Kidney epithelial cell (primary cell): ENCODE measurements around the gene KCTD5. TPM values are rescaled to one million over a fixed set of nuclear protein-coding genes. Genes with fewer than 3 reads are reported as not detected.

Source experiments
- DNase-seq: peaks from one replicate; pipeline ENCODE4 v3.0.0-alpha.2; 2010; ENCODE audit warnings: low read depth
- H3K27me3 ChIP-seq: 2 replicates; pipeline ENCODE4 v1.6.0; 2011; ENCODE audit warnings: low read length; ENCODE audit not compliant: control insufficient read depth, insufficient read depth
- H3K36me3 ChIP-seq: 2 replicates; pipeline ENCODE4 v1.5.1; 2011; ENCODE audit warnings: low read length; ENCODE audit not compliant: control insufficient read depth, insufficient read depth
- H3K4me3 ChIP-seq: 2 replicates; pipeline ENCODE4 v1.5.1; 2011; ENCODE audit warnings: low read depth, mild to moderate bottlenecking, control low read depth, low read length
- total RNA-seq: library from RNA; depleted of rRNA; stranded (reverse); fragments of >200 nt; gene quantifications from 2 replicates; pipeline ENCODE4 v1.2.3, GENCODE V29; 2015
- TF ChIP-seq, protein P1 (sequence below): IDR thresholded peaks from 2 replicates; pipeline ENCODE4 v1.5.1; 2011; ENCODE audit warnings: mild to moderate bottlenecking, moderate library complexity, low read length, control low read depth, inconsistent platforms; ENCODE audit not compliant: insufficient read depth, poor library complexity, severe bottlenecking

Gene KCTD5
- total RNA-seq, 1 donor from 2014 or later, result 47.4 TPM

DNA sequence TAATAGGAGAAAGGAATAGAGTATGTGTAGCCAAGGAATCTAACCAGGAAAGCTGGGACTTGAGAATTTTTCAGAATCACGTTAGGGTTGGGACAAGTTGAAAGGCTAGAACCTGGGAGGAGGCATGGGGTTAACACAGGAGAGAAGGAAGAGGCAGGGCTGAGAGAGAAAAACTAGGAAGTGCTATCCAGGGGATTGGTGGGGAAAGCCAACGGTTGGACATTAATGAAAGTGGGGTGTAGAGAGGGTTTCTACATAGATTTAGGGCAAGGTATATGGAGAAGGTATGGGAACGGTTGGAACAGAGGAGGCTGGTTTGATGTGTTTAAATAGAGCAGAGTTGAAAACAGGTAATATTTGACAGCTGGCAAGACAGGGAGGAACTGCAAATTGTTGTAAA lies 72.8 kb downstream of the KCTD5 start:
- H3K27me3 ChIP-seq, result no peaks in the 10 kb centered on the region
- TF ChIP-seq, protein P1, sequence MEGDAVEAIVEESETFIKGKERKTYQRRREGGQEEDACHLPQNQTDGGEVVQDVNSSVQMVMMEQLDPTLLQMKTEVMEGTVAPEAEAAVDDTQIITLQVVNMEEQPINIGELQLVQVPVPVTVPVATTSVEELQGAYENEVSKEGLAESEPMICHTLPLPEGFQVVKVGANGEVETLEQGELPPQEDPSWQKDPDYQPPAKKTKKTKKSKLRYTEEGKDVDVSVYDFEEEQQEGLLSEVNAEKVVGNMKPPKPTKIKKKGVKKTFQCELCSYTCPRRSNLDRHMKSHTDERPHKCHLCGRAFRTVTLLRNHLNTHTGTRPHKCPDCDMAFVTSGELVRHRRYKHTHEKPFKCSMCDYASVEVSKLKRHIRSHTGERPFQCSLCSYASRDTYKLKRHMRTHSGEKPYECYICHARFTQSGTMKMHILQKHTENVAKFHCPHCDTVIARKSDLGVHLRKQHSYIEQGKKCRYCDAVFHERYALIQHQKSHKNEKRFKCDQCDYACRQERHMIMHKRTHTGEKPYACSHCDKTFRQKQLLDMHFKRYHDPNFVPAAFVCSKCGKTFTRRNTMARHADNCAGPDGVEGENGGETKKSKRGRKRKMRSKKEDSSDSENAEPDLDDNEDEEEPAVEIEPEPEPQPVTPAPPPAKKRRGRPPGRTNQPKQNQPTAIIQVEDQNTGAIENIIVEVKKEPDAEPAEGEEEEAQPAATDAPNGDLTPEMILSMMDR, result no peak
- no peak for DNase-seq
- H3K36me3 ChIP-seq, result peaks cover 6% of the 10 kb centered on the region
- H3K4me3 ChIP-seq, result no peak overlapping the region

DNA sequence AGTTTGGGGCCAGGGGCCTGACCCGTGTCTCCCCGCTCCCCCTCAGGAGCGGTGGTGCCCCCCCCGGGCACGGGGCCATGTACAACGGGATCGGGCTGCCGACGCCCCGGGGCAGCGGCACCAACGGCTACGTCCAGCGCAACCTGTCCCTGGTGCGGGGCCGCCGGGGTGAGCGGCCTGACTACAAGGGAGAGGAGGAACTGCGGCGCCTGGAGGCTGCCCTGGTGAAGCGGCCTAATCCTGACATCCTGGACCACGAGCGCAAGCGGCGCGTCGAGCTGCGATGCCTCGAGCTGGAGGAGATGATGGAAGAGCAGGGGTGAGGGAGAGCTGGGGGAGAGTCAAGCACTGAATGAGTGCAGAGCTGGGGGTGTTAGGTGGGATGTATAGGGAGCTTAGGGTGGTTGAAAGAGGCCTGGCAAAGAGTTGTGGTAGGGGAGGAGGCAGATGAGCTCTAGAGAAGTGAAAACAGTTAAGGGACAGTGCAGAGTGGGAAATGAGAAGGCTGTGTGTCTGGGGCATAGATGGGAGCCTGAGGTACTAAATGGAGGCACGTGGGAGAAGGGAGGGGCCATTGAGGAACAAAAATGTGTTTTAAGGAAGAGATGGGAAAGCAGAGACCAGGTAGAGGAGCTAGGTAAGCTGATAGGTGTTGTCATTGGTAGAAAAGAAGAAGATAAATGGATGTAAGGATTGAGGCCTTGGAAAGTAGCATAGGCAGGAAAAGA lies 74.1 kb downstream of the KCTD5 start:
- Histone ChIP-seq H3K4me3 (no peak overlapping the region), H3K27me3 (no peaks in the 10 kb centered on the region), H3K36me3 (peaks cover 7% of the 10 kb centered on the region)
- no peak for DNase-seq
- TF ChIP-seq, protein P1, result no peak

GRCh38 chr16:2757344-2757743 lies 75.0 kb downstream of the KCTD5 start:
- Histone ChIP-seq H3K27me3 (no peaks in the 10 kb centered on the region), H3K36me3 (peaks cover 10% of the 10 kb centered on the region), H3K4me3 (no peak overlapping the region)
- no peak for DNase-seq
- TF ChIP-seq, protein P1, result no peak

Other genes with a start within 250 kb of the KCTD5 start
- 12.0 and 14.2 TPM in 2 replicates for gene TEDC2, start 222.4 kb upstream of the KCTD5 start, total RNA-seq
- 0.17 and 0.41 TPM in 2 replicates for gene NTN3, start 211.2 kb upstream of the KCTD5 start, total RNA-seq
- 14.5 and 15.9 TPM in 2 replicates for gene TBC1D24, start 207.4 kb upstream of the KCTD5 start, total RNA-seq
- 79.1 and 139 TPM in 2 replicates for gene ATP6V0C, start 168.6 kb upstream of the KCTD5 start, total RNA-seq
- gene AMDHD2, start 162.2 kb upstream of the KCTD5 start, total RNA-seq, result 76.0 and 87.5 TPM in 2 replicates
- gene CEMP1, start 151.1 kb upstream of the KCTD5 start, total RNA-seq, result not detected in 2 replicates
- 27.0 and 30.5 TPM in 2 replicates for gene PDPK1, start 144.5 kb upstream of the KCTD5 start, total RNA-seq
- gene PRSS27, start 37.7 kb downstream of the KCTD5 start, total RNA-seq, result 2.9 and 3.1 TPM in 2 replicates
- gene SRRM2, start 70.1 kb downstream of the KCTD5 start, total RNA-seq, result 82.6 and 136 TPM in 2 replicates
- 557 and 714 TPM in 2 replicates for gene ELOB, start 94.8 kb downstream of the KCTD5 start, total RNA-seq
- gene PRSS33, start 105.0 kb downstream of the KCTD5 start, total RNA-seq, result not detected in 2 replicates
- gene PRSS41, start 115.9 kb downstream of the KCTD5 start, total RNA-seq, result not detected in 2 replicates
- 0.29 and 3.0 TPM in 2 replicates for gene PRSS21, start 134.7 kb downstream of the KCTD5 start, total RNA-seq
- gene ZG16B, start 147.8 kb downstream of the KCTD5 start, total RNA-seq, result 1.1 and 2.8 TPM in 2 replicates
- gene PRSS22, start 175.6 kb downstream of the KCTD5 start, total RNA-seq, result 71.8 and 76.0 TPM in 2 replicates
- 58.6 and 69.5 TPM in 2 replicates for gene FLYWCH2, start 200.7 kb downstream of the KCTD5 start, total RNA-seq
- 48.4 and 66.1 TPM in 2 replicates for gene FLYWCH1, start 229.4 kb downstream of the KCTD5 start, total RNA-seq